ENCODE results near the gene CCDC68.

DNA sequence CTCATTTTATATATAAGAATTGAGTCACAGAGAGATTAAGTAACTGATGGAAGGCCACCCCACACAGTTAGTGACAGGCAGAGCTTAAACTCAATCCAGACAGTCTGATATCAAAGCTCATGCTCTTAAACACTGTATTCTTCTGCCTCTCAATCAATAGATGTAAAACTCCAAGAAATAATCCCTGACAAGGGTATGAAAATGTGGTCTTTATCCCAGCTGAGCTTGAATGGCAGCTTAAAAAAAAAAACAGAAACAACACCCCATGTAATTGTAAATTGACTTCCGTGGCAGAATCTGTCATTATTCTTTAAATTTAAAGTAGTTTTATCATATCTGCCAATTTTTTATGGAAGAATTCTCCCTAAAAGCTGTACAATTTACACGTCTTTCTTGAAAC, 70.9 kb downstream of the CCDC68 start:
- TF ChIP-seq, protein P1, sequence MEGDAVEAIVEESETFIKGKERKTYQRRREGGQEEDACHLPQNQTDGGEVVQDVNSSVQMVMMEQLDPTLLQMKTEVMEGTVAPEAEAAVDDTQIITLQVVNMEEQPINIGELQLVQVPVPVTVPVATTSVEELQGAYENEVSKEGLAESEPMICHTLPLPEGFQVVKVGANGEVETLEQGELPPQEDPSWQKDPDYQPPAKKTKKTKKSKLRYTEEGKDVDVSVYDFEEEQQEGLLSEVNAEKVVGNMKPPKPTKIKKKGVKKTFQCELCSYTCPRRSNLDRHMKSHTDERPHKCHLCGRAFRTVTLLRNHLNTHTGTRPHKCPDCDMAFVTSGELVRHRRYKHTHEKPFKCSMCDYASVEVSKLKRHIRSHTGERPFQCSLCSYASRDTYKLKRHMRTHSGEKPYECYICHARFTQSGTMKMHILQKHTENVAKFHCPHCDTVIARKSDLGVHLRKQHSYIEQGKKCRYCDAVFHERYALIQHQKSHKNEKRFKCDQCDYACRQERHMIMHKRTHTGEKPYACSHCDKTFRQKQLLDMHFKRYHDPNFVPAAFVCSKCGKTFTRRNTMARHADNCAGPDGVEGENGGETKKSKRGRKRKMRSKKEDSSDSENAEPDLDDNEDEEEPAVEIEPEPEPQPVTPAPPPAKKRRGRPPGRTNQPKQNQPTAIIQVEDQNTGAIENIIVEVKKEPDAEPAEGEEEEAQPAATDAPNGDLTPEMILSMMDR (IDR thresholded peaks at IDR 0.05 in 2 of 3, conservative IDR thresholded peaks at IDR 0.05 in 1 of 3; ENCODE audit: borderline replicate concordance in 1 of 3, insufficient read depth in 1 of 3, low read depth in 2 of 3, low read length in 2 of 3): no peak
- TF ChIP-seq ZFX (IDR thresholded peaks at IDR 0.05): no peak
- TF ChIP-seq, protein P2, sequence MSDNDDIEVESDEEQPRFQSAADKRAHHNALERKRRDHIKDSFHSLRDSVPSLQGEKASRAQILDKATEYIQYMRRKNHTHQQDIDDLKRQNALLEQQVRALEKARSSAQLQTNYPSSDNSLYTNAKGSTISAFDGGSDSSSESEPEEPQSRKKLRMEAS (IDR thresholded peaks at IDR 0.05): no peak
- no peak for TF ChIP-seq SRF (IDR thresholded peaks at IDR 0.05; ENCODE audit: low read depth)
- no peak for TF ChIP-seq EZH2 (IDR thresholded peaks at IDR 0.05)

All from HCT116 (cell line).